Right kidney (tissue), 1 donor: ENCODE data around the gene HPS1.

Source experiments
- DNase-seq: peaks from one replicate; pipeline ENCODE4 v3.0.0-alpha.2; 2016

Gene HPS1

DNA sequence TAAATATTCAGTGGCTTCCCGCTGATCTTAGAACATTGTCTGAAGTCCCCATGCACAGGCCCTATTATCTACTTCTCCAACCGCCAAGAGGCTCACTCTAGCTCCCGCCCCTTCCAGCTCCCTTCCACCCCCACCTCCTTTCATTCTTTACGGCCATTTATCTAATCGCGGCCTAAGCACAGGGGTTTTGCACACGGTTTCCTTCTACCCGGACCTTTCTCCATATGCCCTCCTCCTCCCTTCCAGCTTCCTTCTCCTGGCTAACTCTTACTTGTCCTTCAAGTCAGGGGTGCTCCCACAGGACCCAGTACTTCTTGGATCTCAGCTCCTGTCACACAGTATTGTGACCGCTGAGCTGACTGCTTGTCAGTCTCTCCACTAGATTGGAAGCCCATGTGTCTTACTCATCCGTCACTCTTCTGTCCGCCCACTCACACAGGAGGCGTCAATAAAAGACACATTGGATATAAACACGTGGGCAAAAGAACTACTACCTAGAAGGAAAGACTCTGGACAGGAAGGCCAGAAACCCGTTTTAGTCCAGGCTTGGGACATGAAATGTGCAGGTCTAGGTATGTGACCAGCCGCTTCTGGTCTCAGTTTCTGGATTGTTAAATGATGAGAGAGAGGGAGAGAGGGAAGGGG is 20.2 kb upstream of the HPS1 start:
- DNase-seq = no peak

DNA sequence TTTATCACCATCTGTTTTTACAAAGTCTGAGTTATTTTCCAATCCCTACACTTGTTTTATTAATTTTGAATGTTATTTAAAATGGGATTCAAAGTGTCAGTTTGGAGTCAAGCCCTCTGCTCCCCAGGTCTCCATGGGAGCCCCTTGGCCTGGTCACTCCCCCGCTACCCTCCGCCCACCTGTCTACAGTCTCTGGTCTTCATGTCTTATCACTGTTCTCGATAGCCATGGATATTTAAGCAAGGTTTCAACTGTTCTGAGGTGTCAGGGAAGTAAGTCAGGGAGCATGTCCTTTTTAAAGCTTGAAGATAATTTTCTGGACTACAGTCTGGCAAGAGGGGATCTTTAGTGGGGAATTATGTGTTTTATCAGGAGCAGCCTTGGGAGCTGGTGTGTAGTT is 19.1 kb upstream of the HPS1 start:
- DNase-seq = no peak

DNA sequence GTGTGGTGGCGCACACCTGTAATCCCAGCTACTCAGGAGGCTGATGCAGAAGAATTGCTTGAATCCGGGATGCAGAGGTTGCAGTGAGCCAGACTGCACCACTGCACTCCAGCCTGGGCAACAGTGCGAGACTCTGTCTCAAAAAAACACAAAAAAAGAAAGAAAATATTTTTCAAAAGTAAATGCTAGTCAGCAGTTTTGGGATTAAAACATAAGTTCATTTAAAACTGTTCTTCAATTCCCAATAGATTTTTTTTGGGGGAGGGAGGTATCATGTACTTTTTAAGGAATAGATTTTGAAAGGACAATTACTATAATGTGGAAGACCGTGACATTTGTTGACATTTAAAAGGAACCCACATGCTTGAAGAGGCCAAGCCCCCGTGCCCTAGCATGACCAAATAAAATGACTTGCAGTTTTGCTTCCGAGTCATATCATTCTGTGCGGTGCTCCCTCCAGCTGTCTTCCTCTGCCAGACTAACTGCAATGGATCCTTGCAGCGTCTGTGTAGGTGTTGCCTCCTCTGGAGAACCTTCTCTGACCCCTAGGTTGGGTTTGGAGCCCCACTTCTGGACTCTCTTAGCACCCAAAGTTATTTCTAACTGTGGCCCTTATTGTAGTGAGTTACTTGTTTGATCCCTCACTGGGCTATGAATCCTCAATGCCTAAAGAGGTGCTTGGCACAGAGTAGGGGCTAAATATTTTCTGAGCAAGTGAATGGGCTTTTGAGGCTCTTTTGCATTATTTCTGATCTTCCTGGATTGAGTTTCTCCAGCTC is 17.4 kb upstream of the HPS1 start:
- DNase-seq = no peak

DNA sequence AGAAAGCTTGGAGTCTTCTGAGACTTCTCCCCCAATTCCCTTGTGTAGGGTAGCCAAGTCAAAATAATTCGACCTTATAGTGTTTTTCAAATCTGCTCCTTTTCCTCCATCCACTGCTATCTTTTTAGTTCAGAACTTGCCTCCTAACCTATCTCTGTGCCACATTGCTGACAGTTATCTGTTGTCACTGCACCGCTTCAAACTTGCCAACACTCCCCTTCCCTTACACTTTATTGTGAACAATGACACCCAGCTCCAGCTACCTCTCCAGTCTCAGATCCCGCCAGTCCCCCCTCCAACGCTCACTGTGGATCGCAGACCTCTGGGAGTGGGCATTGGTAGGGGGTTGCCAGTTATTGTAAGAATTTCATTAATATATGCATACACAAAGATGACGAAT is 16.3 kb upstream of the HPS1 start:
- DNase-seq = no peak

DNA sequence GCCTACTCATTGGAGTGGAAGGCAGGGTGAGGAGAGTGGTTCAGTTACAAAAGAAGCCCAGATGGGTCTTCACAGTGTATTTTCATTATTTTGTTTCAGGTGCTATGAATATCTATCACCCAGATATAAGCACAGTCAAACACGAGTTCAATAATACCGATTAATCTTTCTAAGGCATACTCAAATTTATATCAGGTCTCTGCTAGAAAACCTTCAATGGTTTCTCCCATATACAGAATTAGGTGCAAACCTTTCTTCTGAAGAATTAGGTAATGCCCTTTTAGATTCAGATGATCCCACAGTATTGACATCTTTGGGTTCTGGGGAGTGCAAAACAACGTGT is 14.7 kb upstream of the HPS1 start:
- DNase-seq = no peak

DNA sequence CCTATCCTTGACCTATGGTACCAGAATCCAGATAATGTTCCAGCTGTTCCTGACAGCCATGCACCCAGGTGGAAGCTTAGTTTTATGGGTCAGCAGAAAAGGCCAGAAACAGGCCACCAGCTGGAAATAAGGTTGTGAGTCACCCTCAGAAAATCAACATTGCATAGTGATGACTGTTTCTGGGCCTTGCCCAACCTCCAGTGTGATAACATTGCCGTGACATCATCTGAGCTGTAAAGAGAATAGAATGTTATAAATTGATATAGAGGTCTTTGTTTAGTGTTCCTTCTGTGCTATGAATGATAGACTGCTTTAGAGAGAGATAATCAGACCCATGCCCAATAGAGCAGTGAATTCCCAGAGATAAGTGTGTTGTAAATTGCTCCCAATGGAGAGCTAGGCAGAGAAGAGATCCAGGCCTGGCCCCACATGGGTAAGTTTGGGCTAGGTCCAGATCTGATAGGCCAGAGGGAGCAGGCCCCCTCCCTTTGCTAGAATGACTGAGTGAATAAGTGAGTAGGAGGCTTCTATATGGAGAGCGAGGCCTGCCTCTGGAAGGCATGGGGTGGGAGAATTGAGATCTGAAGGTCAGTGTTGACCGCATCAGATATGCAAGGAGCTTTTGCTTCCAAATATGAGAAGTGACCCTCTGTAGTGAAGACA is 14.2 kb upstream of the HPS1 start:
- no peak for DNase-seq

DNA sequence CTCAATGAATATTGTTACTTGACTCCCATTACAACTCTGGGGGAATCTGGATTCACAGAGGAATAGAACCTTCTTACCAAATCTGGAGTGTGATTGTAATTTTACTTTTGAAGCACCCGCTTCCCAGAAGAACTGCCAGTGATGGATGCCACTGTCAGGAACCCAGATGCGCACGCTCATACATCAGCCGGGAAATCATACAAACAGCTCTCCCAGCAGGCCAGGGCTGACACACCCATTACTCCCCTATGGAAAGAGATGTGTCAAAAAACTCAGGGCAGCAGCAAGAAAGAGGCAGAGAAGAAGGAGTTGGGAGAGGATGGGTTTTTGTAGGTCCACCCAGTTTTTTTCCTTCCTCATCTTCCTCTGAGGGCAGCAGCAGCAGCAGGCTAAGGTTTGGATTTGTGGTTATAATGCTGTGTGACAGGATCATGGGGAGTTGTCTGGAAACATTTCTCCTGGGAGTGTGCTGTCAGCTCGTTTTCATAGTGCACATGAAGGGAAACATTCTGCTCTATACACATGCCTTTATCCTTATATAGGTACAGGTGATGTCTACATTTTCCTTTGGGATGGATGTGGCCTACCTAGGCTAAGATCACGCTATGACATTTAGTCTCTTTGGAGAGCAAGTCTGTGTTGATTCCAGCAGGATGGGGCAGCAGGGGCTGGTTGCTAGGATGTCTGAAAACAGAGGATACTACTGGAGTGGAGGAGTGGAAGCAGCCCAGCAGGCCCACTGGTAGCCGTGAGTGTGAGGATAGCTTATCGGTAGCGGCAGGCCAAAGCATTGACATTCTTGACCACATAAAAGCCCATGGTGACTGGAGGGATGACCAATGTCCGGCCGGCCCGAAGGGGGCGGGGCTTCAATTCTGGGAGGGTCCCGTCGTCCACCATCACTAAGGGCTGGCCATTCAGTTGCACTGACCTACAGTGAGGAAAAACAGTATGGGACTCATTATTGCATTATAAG is 12.4 kb upstream of the HPS1 start:
- DNase-seq = no peak

DNA sequence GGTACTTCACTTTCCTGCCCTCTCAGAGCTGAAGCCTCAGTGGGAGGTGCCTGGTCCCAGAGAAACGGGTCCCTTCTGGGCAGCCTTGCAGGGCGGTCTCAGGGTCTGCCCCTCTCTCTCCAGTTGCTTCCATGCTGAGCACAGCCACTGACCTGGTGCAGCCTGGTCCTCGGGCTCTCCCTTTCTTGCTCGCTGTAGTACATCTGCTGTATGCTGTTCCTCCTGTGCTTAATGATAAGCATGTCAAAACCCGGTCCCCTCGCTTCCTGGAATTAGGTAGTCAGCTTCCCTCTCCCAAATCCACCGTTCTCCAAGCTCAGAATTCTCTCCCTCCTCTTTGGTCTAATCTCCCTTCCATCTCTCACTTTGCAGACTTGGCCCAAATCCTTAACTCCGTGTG is 11.0 kb upstream of the HPS1 start:
- DNase-seq = no peak

DNA sequence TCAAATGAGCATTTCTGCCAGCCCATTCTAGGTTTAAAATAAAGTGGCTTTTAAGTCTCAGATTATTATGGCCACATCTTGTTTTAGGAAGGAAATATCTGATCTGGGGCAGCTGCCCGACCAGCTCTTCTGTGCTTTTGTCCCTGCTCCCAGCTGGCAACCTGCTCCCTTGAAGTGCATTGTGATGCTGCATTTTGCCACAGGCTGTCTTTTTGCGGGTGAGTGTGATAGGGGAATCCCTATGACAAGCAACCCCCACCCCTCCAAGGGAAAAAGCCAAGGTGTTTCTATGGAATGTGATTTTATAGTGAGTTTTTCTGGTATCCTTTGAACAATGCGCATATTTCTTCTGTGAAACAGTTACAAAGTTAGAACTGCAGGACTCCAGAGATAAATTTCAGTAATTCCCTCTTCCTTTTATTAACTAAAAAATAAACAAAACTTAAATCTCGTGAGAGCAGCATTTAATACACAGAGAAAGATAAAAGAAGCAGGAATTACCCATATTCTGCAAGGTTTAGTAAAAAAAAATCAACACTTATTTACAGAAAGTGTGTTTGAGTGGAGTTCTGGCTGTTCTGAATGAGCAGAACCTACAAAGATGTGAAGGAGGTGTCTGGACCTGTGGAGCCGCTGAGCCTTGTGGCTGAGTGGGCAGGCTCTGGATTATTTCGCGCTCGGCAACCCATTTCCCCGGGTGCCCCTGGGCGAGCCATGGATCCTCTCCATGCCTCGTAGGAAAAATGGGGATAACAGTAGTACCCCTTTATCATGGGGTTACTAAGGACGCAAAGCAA is 10.1 kb upstream of the HPS1 start:
- DNase-seq = no peak

DNA sequence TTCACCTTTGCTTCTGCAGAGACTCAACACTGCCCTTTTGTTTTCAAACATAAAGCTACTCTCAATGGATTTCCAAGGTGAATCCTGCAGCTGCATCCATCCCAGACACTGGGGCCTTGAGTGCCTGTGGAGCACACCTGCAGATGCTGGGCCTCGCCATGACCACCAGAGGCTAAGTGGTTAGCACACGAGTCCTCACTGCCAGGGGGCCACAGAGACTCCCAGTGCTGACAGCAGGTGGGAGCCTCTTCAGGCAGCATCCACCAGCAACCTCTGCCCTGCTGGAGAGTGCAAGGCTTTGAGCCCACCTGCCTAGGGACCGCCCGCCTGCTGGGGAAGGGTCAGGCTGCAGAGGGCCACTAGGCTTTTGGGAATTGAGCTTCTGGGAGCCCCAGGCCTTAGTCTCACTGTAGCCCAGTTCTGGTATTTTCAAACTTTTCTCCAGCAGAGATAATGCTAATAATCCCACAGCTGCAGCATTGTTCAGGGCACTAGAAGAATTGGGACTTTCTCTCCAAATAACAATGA is 9.4 kb upstream of the HPS1 start:
- no peak for DNase-seq

DNA sequence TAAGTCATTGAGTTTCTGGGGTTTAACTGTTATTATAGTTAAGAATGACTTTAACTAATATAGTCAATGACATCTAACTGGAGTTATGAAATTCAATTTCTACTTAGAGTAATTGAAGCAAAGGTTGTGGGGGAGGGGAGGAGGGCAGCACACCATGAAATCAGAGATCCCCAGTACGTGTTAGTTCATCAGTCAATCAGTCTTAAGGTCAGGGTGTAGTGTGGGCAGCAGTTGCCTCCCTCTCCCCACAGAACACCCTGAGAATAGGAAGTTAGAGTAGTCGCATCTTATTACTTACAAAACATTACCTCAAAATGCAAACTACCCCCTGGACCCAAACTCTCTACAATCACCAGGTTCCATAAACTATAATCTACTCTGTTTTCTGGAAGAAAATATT is 7.0 kb upstream of the HPS1 start:
- no peak for DNase-seq

DNA sequence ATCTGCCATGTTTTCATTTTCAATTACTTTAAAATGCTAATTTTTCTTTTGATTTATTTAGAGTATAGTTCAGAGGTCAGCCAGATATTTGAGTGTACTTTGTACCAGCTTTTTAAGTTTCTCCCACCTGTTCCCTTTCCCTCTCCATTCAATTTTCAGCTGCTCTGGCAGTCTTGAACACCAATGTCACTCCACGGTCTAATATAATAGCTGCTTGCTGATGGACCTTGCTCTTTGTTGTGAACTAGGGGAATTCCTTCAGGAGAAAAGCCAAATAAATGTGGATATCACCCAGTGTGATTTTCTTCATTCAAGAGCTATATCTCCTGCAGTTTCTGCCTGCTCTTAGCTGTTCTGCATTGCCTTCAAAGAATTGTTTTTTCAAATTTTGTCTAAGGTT is 3.9 kb upstream of the HPS1 start:
- no peak for DNase-seq

DNA sequence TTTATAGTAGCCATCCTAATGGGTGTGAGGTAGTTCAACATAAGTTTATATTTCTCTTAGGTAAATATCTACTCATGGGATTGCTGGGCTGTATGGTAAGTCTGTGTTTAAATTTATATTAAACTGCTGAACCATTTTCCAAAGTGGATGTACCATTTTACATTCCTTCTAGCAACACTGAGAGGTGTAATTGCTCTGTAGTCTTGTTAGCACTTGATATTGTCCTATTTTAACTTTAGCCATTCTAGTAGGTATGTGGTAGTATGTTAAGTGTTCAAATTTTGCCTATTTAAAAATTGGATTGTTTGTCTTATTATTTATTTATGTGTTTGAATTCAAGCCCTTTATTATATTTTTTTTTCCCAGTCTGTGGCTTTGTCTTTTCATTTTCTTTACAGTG is 2.6 kb upstream of the HPS1 start:
- no peak for DNase-seq

DNA sequence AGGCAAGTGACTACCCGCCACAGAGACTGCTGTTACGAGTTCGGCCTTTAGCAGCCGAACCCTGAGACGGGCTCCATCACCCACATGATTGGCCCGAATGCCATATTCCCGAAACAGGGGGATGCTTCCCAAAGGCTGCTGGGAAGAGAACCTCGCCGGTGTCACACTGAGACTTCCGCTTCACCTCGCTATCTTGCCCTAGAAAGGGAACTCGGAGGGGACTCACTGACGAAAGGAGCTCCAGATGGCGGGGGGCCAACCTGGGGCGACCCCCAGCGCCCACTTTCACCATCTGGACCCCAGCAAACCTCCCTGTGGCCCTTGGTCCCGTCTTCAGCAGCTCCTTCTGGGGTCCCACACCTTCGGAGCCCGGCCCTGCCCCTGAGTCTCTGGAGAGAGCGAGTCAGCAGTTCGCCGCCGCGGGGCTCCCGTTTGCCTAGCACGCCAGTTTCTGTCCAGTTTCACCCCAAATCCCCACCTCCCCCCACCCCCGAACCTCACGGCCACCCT is 529 bp downstream of the HPS1 start:
- DNase-seq = peak; percentile 58

DNA sequence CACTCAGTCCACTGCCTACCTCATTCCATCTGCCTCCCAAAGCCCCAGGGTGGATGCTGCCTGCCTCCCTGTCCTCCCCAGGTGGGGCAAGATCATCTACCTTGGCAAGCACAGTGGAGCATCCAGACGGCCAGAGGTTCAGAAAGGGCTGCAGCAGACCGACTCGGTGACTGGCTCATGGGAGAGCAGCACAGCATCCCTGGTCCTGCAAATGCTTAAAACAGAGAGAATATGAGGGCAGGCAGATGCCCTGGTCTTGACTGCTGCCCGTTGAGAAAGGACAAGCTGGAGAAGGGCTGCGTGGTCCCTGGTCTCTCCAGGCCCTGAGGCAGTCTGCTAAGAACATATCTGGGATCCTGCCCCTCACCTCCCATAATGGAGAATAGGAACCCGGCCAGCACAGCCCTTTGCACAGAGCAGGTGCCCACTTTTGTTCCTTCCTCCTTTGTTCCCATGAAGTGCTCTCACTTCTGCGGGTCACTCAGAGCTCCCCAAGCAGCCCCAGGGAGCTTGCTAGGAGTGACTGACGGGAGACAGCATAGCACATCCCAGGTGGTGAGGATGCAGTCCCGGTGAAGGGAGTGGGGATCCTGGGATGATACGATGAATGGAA is 1.4 kb downstream of the HPS1 start:
- DNase-seq = no peak

DNA sequence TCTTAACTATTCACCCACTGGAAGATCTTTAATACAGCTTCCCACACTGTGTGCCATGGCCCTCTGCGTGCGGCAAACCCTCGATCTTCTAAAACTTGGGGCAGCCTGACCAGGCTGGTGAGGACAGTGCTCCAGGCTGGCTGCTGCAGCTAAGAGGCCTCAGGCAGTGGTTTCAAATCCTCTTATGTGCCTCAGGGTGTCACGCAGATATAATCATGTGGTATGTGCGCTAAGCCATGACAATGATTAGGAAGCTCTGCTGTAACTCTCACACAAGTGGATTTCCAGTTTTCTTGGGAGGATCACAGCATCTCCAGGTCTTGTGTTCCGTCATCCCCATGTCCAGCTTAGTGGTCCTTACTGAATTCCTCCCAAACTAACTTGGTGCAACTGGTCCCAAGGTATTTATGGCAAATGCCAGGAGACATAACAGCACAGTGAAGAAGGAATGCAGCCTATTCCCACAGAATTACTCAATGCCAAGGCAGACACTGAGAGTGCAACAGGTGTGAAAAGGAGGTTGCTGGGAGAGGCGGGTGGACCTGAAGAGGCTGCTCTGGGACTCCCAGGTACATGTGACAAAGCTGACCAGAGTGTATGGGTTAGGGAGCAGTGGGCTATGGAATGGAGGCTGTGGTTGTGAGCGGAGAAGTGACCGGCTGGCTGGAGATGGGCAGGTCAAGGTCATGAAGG is 2.3 kb downstream of the HPS1 start:
- no peak for DNase-seq

DNA sequence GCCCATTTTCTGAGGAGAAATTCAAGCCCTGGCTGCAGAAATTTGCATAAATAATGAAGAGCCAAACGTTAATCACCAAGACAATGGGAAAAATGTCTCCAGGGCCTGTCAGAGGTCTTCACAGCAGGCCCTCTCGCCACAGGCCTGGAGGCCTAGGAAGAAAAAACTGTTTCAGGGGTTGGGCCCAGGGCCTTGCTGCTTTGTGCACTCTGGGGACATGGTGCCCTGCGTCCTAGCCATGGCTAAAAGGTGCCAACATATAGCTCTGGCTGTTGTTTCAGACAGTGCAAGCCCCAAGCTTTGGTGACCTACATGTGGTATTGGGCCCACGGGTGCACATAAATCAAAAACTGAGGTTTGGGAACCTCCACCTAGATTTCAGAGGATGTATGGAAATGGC is 8.0 kb downstream of the HPS1 start:
- DNase-seq = no peak

DNA sequence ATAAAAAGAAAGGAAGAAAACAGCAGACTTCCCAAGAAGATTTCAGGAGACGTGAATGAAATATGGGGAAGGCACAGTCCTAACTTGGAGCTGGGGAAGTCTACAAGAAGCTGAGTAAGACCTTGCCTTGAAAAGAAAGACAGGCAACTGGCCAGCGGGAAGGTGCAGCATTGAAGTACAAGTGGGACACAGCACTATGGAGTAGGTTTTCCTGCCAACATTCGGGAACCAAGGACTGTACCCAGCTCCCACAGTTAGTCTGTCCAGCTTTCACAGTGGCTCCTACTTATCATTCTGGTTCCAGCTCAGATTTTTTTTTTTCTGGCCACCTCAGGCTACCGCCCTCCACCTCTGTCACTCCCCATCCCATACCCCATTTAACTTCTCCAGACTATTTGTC is 10.0 kb downstream of the HPS1 start:
- no peak for DNase-seq

DNA sequence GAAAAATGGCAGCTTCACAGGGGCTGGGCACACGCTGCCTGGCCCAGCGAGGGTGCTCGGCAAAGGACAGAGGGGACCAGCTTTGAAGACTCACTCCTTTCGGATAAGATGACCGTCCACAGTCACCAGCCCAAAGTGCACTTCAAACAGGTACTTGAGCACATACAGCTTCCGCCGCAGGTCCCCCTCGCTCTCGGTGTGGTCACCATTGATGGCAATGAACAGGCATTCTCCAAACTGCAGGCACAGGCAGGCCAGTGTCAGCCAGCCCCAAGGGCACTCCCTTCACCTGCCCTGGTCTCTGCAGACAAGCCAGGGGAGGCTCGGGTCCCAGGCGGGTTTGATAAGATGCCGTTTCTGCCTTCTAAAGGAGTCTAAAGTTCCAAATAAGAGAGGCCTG is 11.6 kb downstream of the HPS1 start:
- DNase-seq = no peak
